SH-SY5Y (cell line): Measurements from ENCODE around the gene AP3M1.

Source experiments
- GATA2 ChIP-seq: IDR thresholded peaks from 2 replicates; pipeline ENCODE4 v1.6.1; 2011; ENCODE audit warnings: mild to moderate bottlenecking, low read depth, low read length
- GATA3 ChIP-seq: IDR thresholded peaks from 2 replicates; pipeline ENCODE4 v1.6.1; 2011; ENCODE audit warnings: low read depth, mild to moderate bottlenecking, low read length, moderate library complexity

- no peak for TF ChIP-seq GATA2
- no peak for TF ChIP-seq GATA3
These were observed 39.4 kb upstream of the AP3M1 start for GRCh38 chr10:74189999-74190421.
